Measurements from ENCODE around the gene CD300A. TPM values are rescaled to one million over a fixed set of nuclear protein-coding genes. Genes with fewer than 3 reads are reported as not detected.
A peak's percentile ranks its signal among the peaks of the same experiment; 100 is the strongest.

The CD300A gene
- 10 to 100 TPM; 69.5 to 74.2 TPM for total RNA-seq

DNA sequence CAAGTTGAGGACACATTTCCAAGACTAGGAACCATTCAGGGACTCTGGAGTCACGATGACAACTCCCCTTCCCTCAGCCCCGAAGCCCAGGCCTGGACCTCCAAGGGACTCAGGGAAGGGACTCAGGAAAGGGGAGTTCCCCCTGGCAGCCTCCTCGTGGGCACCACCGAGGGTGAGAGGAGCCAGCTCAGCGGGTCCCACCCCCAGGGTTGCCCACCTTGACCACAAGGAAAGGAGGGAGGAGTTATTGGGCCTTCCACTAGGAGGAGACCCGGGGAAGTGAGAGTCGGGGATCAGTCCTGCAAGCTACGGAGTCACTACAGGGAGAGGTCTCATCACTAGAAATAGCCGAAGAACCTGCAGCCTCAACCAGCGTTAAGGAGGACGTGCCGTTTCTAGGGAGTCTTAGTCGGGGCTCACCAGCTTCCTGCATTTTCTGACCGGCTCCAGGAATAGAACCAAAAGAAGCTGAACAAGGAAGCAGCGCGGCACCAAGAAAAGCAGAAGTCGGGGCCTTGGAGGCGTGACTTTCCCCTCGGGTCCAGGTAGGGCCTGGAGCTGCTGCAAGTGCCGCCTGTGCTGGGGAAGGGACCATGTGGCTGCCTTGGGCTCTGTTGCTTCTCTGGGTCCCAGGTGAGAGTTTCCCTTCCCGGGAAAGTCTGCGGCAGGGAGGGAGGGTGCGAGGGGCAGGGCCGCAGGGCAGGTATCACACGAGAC is at the start of gene CD300A:
Gene CD300A, plus strand, starts transcription at position 524 of the 717 bp plus-strand sequence. Its CDS starts 70 bp downstream, at position 594.
- Mint-ChIP-seq H3K9me3 (no peaks in the 10 kb centered on the region), H3K4me3 (no peak within 1 kb of the TSS), H3K27ac (peak within 1 kb of the TSS; percentile 88), H3K4me1 (peaks cover 37% of the 10 kb centered on the region), H3K27me3 (no peaks in the 10 kb centered on the region), H3K36me3 (ENCODE audit: low read depth) (peaks cover 24% of the 10 kb centered on the region)
- CTCF ChIA-PET, result interaction anchor here (1.0 to 1.3 kb wide), 5 partner anchors 9 to 271 kb away, joined by 3 to 6 read pairs (median 4); partner anchors contain the start of gene RAB37
- POLR2A ChIA-PET, result interaction anchor here (0.8 to 1.3 kb wide), 4 partner anchors 13 to 272 kb away, joined by 3 to 5 read pairs (median 3); no protein-coding TSS in a partner anchor
- DNase-seq, result peak; percentile 42

- DNase-seq, result no peak
- H3K27ac Mint-ChIP-seq, result no peak overlapping the region
Observed at GRCh38 chr17:74417178-74418045, 49.0 kb upstream of the CD300A start.

DNA sequence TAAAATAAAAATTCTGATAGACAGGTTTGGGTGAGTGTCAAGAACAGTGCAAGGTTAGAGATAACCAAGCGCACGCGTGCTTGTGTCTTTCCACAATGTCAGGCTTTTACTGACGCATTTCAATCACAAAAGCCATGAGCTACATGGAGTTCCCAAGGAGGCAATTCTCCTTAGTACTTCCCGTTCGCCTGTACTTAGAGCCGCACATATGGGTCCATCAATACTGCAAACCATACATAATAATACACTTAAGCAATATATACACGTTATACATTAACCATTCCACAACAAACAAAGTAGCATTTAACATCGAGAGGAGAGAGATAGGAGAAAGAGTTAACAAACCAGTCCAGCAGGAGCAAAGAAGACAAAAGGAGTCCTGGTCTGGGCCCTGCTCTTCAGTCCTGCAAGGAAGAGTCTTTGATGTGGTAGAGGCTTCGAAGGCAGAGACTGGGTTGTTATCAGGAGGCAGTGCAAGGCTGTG is 46.5 kb upstream of the CD300A start:
- peaks cover 9% of the 10 kb centered on the region for H3K27me3 Mint-ChIP-seq
- ChIA-PET CTCF (no interaction called here), POLR2A (no interaction called here)
- DNase-seq, result no peak
- H3K27ac Mint-ChIP-seq, result no peak overlapping the region
- no peaks in the 10 kb centered on the region for H3K9me3 Mint-ChIP-seq
- H3K4me3 Mint-ChIP-seq, result no peak overlapping the region
- H3K4me1 Mint-ChIP-seq, result no peaks in the 10 kb centered on the region
- no peaks in the 10 kb centered on the region for H3K36me3 Mint-ChIP-seq (ENCODE audit: low read depth)

More at GRCh38 chr17:74417178-74418045, 49.0 kb upstream of the CD300A start:
- Mint-ChIP-seq H3K27me3 (peaks cover 7% of the 10 kb centered on the region), H3K9me3 (no peaks in the 10 kb centered on the region), H3K4me3 (no peak overlapping the region), H3K4me1 (no peaks in the 10 kb centered on the region), H3K36me3 (ENCODE audit: low read depth) (no peaks in the 10 kb centered on the region)
- ChIA-PET CTCF (no interaction called here), POLR2A (no interaction called here)

DNA sequence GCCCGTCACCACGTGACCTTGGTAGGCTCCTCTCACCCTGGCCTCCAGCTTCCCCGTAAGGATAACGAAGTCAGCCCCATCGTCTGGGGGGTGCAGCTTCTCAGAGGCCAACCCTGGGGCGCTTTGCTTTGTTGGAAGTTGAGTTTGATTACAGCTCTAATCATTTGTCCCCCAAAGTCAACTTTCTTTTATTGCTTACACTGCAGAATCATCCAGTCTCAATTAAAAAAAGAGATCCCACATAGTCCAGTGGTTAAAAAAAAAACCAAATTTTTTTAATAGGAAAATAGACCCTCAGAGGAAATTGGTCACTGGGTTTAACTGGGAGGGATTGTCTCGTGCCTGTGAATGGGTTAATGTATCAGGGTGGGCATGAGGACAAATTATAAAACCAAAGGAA is 42.3 kb upstream of the CD300A start:
- peaks cover 18% of the 10 kb centered on the region for H3K27me3 Mint-ChIP-seq
- CTCF ChIA-PET, result interaction anchor here (0.6 kb wide), 1 partner anchor 1415 kb away, joined by 6 read pairs; no protein-coding TSS in a partner anchor

GRCh38 chr17:74424657-74425056 is 41.8 kb upstream of the CD300A start:
- Mint-ChIP-seq H3K36me3 (ENCODE audit: low read depth) (no peaks in the 10 kb centered on the region), H3K27ac (no peak overlapping the region)
- CTCF ChIA-PET, result no interaction called here

More for the DNA sequence above, 42.3 kb upstream of the CD300A start:
- Mint-ChIP-seq H3K36me3 (ENCODE audit: low read depth) (no peaks in the 10 kb centered on the region), H3K27ac (no peak overlapping the region), H3K4me3 (no peak overlapping the region), H3K9me3 (no peaks in the 10 kb centered on the region), H3K4me1 (no peaks in the 10 kb centered on the region)
- DNase-seq, result no peak
- POLR2A ChIA-PET, result no interaction called here

DNA sequence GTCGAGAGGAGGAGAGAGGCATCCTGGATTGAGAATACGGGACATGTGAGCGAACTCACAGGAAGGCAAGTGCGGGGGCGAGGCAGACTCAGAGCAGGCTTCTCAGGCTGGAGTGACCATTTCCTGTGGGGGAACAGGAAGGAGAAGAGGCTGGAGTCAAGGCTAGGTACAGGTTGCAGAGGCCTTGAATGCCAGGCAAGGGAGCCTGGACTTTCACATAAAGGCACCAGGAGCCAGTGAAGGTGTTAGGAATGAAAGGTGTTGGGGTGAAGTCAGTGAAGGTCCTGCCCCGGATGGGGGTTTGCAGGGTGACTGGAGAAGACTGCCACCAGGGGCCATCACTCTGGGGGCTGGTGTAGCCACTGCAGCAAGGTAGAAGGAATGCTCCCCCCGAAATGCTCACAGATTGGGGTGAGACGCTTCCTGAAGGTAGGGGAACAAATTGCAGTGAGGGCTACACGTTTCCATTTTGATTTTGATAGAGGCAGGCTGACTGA is 39.8 kb upstream of the CD300A start:
- peaks cover 10% of the 10 kb centered on the region for H3K4me1 Mint-ChIP-seq
- no peak overlapping the region for H3K4me3 Mint-ChIP-seq
- ChIA-PET POLR2A (no interaction called here), CTCF (no interaction called here)
- no peak for DNase-seq
- H3K27ac Mint-ChIP-seq, result no peak overlapping the region
- peaks cover 41% of the 10 kb centered on the region for H3K27me3 Mint-ChIP-seq
- H3K36me3 Mint-ChIP-seq (ENCODE audit: low read depth), result no peaks in the 10 kb centered on the region
- no peaks in the 10 kb centered on the region for H3K9me3 Mint-ChIP-seq

More at GRCh38 chr17:74424657-74425056, 41.8 kb upstream of the CD300A start:
- Mint-ChIP-seq H3K4me3 (no peak overlapping the region), H3K27me3 (peaks cover 22% of the 10 kb centered on the region), H3K9me3 (no peaks in the 10 kb centered on the region), H3K4me1 (no peaks in the 10 kb centered on the region)
- no peak for DNase-seq
- POLR2A ChIA-PET, result no interaction called here

- Mint-ChIP-seq H3K9me3 (no peaks in the 10 kb centered on the region), H3K27ac (no peak overlapping the region), H3K4me3 (no peak overlapping the region), H3K27me3 (peaks cover 46% of the 10 kb centered on the region), H3K4me1 (peaks cover 13% of the 10 kb centered on the region), H3K36me3 (ENCODE audit: low read depth) (no peaks in the 10 kb centered on the region)
- ChIA-PET POLR2A (no interaction called here), CTCF (no interaction called here)
- DNase-seq, result no peak
Observed at GRCh38 chr17:74427048-74427762, 39.2 kb upstream of the CD300A start.

DNA sequence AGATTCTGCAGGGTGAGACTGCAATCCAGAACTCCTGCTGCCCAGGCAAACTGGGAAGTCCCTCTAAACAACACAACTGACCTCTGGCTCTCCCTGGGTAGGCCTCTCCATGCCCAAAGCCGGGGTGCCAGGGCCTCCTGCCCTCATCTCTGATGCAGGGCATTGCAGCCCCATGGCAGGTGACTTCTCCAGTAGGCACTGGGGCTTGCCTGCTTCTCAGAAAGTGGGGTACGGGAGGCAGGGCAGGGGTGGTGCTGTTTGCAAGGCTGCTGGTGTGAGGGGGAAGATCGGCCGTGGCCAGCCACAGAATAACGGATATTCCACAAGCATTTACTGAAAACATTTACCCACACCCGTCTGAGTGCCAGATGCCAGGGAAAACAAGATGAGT is 38.7 kb upstream of the CD300A start:
- peaks cover 45% of the 10 kb centered on the region for H3K27me3 Mint-ChIP-seq
- ChIA-PET POLR2A (no interaction called here), CTCF (no interaction called here)
- no peak overlapping the region for H3K4me3 Mint-ChIP-seq
- H3K36me3 Mint-ChIP-seq (ENCODE audit: low read depth), result no peaks in the 10 kb centered on the region
- H3K4me1 Mint-ChIP-seq, result peaks cover 13% of the 10 kb centered on the region
- no peak overlapping the region for H3K27ac Mint-ChIP-seq
- DNase-seq, result no peak
- no peaks in the 10 kb centered on the region for H3K9me3 Mint-ChIP-seq

- POLR2A ChIA-PET, result no interaction called here
- H3K27me3 Mint-ChIP-seq, result peaks cover 59% of the 10 kb centered on the region
Observed at GRCh38 chr17:74429604-74430384, 36.6 kb upstream of the CD300A start.

GRCh38 chr17:74430385-74430705 is 36.1 kb upstream of the CD300A start:
- Mint-ChIP-seq H3K36me3 (ENCODE audit: low read depth) (no peaks in the 10 kb centered on the region), H3K4me3 (no peak overlapping the region), H3K9me3 (no peaks in the 10 kb centered on the region), H3K27me3 (peaks cover 62% of the 10 kb centered on the region), H3K4me1 (peaks cover 13% of the 10 kb centered on the region), H3K27ac (no peak overlapping the region)
- POLR2A ChIA-PET, result no interaction called here
- CTCF ChIA-PET, result interaction anchor here (1.6 to 2.1 kb wide), 2 partner anchors 8 to 27 kb away, joined by 3 to 5 read pairs; no protein-coding TSS in a partner anchor
- DNase-seq, result no peak

More at GRCh38 chr17:74429604-74430384, 36.6 kb upstream of the CD300A start:
- no peak overlapping the region for H3K4me3 Mint-ChIP-seq
- H3K27ac Mint-ChIP-seq, result no peak overlapping the region
- no peaks in the 10 kb centered on the region for H3K36me3 Mint-ChIP-seq (ENCODE audit: low read depth)
- CTCF ChIA-PET, result interaction anchor here (1.6 to 2.1 kb wide), 2 partner anchors 9 to 28 kb away, joined by 3 to 5 read pairs; no protein-coding TSS in a partner anchor
- H3K4me1 Mint-ChIP-seq, result peaks cover 13% of the 10 kb centered on the region
- DNase-seq, result no peak
- H3K9me3 Mint-ChIP-seq, result no peaks in the 10 kb centered on the region

DNA sequence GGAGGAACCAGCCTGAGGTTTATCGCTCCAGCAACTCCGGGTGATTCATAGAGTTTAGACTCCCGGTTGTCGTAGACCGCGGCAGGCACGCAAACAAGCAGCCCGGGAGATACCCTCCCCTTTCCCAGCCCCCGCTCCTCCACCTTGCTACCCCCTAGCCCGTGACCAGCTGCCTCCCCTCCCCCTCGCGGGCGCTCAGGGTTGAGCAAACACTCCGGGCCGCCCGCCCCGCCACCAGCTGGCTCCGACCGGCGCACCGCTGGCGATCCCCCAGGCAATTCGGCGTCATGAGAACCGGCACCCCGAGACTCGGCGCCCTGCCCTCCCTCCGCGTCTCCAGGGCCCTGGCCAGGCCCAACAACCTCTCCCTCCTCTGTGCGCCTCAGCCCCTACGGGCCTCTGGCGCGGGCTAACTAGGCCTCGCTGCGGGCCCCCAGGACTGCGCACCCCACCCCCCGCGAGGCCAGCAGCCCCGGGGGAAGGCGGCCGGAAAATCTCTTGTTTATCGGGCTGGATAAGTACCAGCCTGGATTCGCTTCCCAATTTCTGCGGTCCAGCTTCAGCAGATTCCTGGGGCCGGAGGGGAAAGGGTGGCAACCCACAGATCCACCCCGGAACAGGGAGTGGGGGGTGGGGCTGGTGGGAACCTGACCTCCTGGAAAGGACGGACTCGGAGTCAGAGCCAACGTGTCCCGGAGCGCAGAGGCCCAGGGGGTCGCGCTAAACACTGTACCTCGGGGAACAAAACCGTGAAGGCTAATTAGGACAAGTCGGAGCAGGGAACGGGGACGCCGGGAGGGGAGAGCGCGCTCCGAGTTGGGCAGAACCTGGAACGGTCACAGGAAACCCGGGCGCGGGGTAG is 35.5 kb upstream of the CD300A start:
- POLR2A ChIA-PET, result no interaction called here
- H3K36me3 Mint-ChIP-seq (ENCODE audit: low read depth), result no peaks in the 10 kb centered on the region
- DNase-seq, result no peak

More for the DNA sequence above, 35.5 kb upstream of the CD300A start:
- Mint-ChIP-seq H3K27me3 (peaks cover 66% of the 10 kb centered on the region), H3K27ac (no peak overlapping the region), H3K4me1 (peaks cover 13% of the 10 kb centered on the region), H3K4me3 (no peak overlapping the region), H3K9me3 (no peaks in the 10 kb centered on the region)
- CTCF ChIA-PET, result interaction anchor here (1.6 to 2.1 kb wide), 2 partner anchors 8 to 27 kb away, joined by 3 to 5 read pairs; no protein-coding TSS in a partner anchor

Data from activated CD4-positive, alpha-beta memory T cell treated with anti-CD3 and anti-CD28 coated beads, Interleukin-2, amount 10 ng/mL, durations not matched to agents 7 days and 5 days (primary cell).